ENCODE measurements around the gene ZSWIM3.

Gene ZSWIM3

DNA sequence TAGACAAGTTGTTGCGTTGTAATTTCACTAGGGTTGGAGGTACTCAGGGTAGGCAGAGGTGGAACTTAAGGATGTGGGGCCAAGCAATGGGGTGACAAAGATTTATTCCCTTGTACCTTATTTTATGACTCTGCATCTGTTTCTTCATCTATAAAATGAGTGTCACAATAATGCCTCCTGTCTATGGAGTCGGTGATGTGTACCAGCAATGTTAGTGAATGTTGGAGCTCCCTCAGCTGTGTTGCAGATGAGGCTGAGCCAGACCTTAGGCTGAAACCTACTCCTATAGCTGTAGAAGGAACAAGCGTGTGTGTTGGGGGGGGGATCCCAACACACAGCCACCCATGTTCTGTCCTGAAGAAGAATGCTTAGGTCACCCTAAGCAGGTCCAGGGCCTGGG is 40.5 kb upstream of the ZSWIM3 start:
- TF ChIP-seq, protein P1, sequence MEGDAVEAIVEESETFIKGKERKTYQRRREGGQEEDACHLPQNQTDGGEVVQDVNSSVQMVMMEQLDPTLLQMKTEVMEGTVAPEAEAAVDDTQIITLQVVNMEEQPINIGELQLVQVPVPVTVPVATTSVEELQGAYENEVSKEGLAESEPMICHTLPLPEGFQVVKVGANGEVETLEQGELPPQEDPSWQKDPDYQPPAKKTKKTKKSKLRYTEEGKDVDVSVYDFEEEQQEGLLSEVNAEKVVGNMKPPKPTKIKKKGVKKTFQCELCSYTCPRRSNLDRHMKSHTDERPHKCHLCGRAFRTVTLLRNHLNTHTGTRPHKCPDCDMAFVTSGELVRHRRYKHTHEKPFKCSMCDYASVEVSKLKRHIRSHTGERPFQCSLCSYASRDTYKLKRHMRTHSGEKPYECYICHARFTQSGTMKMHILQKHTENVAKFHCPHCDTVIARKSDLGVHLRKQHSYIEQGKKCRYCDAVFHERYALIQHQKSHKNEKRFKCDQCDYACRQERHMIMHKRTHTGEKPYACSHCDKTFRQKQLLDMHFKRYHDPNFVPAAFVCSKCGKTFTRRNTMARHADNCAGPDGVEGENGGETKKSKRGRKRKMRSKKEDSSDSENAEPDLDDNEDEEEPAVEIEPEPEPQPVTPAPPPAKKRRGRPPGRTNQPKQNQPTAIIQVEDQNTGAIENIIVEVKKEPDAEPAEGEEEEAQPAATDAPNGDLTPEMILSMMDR (conservative IDR thresholded peaks at IDR 0.05) = no peak
- TF ChIP-seq ZFX (IDR thresholded peaks at IDR 0.05) = no peak
- H3K27ac ChIP-seq = no peak overlapping the region

DNA sequence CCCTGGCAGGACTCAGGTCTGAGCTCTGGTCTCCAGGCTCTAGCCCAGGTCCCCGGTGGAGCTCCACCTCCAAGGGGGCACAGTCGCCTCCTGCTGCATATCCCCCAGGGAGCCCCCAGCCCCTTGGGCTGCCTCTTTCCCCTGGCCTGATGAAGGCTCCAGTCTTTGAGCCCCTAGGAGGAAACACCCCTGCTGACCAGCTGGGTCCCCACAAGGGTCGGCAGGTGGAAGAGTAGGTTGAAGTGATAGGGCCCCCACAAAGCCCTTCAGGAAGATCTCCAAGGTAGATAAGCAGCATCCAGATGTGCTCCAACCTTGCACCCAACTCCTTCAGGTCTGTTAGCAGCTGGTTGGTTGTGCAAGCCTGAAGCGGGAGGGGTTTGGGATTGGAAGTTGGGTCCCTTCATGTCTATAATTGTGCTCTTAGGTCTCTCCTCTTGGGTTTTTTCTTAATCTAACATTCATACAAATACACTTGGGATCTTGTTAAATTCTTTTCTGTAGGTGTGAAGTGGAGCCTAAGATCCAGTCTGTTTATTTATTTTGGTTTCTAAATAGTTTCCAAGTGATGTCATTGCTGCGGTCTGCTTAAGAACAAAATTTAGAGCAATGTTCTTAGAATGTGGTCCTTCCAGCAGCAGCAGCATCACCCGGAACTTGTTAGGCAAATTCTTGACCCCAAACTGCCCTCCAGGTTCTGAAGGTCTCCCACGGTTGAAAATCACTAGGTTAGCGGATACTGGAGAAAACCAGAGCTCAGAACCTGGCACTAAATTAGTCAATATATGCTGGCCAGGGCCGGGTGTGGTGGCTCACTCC is 39.8 kb upstream of the ZSWIM3 start:
- TF ChIP-seq, protein P1 (conservative IDR thresholded peaks at IDR 0.05) = no peak
- no peak for TF ChIP-seq ZFX (IDR thresholded peaks at IDR 0.05)
- no peak overlapping the region for H3K27ac ChIP-seq

DNA sequence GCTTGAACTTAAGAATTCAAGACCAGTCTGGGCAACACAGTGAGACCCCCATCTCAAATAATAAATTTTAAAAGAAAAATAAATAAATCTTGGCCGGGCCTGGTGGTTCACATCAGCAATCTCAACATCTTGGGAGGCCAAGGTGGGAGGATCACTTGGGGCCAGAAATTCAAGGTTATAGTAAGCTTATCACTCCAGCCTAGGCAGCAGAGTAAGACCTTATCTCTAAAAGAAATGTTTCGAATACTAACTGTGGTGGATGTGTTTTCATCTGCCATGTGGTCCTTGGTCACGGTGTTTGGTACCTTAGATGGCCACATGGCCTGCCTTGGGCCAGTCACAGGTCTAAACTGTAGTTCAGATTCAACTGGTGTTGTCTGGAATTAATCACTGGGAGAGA is 39.2 kb upstream of the ZSWIM3 start:
- no peak for TF ChIP-seq ZFX (IDR thresholded peaks at IDR 0.05)
- TF ChIP-seq, protein P1 (conservative IDR thresholded peaks at IDR 0.05) = no peak
- H3K27ac ChIP-seq = no peak overlapping the region

DNA sequence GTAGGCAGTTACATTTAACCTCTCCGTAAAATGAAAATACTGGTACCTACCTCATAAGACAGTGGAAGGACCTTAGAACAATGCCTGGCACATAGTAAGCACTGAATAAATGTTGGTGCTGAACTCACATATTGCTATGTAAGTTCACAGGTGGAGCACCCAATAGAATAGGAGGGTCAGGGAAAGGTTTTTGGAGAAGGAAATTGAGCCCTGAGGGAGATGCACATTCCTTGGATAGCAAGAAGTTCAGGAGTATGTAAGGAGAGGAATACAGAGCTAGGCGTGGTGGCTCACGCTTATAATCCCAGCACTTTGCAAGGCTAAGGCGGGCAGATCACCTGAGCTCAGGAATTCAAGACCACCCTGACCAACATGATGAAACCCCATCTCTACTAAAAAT is 37.9 kb upstream of the ZSWIM3 start:
- TF ChIP-seq, protein P1 (conservative IDR thresholded peaks at IDR 0.05) = no peak
- no peak for TF ChIP-seq ZFX (IDR thresholded peaks at IDR 0.05)
- no peak overlapping the region for H3K27ac ChIP-seq

DNA sequence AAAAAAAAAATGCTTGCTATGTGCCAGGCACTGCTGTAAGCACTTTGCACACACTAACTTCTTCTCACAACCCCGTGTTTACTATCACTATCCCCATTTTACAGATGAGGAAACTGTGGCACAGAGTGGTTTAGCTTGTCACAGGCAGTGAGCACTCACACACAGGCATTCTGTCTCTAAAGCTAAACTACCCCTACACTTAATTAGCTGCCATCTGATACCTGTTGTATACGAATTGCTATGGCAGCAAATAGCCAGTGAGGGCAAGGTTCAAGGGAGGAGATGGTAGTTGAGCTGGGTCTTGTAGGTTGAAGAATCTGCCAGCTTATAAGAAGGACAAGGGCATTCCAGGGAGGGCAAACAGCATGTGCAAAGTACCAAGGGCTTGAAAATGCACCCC is 35.5 kb upstream of the ZSWIM3 start:
- H3K27ac ChIP-seq = no peak overlapping the region
- TF ChIP-seq, protein P1 (conservative IDR thresholded peaks at IDR 0.05) = no peak

DNA sequence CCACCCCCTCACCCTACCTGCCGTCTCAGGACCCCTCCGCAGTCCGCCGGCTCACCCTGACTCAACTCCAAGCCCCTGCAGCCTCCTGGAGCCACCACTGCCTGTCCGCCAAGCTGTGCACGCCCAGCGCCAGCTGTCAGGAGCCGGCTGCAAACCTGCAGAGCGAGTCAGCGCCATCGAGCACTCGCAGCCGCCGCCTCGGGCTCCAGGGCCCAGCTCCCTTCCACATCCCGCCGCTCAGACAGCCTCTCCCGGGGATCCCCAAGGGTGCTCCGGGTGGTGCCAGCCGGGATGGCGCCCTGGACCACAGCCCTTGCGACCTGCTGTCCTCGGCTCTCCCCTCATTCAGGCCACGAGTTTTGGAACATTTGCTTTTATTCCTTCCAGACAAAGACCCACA is 34.6 kb upstream of the ZSWIM3 start:
- no peak for TF ChIP-seq ZFX (IDR thresholded peaks at IDR 0.05)
- TF ChIP-seq, protein P1 (conservative IDR thresholded peaks at IDR 0.05) = no peak
- H3K27ac ChIP-seq = no peak overlapping the region

DNA sequence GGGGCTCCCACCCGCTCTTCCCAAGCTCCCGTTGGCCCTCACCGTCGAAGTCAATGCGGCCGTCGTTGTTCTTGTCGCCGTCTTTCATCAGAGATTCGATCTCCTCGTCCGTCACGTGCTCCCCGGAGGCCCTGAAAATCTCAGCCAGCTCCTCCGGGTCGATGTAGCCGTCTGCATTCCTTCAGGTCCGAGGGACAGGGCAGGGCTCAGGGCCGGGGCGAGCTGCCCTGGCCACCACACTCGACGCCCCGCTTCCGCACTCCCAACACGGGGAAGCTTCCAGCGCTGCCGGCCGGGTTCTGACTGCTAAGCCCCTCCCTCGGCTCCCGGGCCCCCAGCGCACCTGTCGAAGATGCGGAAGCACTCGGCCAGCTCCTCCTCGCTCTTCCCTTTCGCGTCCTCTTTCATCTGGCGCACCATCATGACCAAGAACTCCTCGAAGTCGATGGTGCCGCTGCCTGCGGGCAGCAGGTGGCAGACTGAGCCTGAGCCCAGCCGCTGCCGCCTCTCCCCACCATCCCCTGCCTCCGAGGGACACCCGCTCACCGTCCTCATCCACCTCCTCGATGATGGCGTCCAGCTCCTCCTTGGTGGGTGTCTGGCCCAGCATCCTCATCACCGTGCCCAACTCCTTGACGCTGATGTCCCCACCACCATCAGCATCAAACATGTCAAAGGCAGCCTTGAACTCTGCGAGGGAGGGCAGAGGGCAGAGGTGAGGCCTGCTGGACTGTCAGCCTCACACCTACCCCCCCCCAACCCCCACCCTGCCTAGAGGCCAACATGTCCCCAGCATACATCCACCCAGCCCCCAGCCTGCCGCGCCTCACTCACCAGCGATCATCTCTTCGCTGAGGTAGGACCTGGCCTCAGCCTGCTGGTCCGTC is 33.2 kb upstream of the ZSWIM3 start:
- no peak overlapping the region for H3K27ac ChIP-seq
- TF ChIP-seq ZFX (IDR thresholded peaks at IDR 0.05) = no peak
- TF ChIP-seq, protein P1 (conservative IDR thresholded peaks at IDR 0.05) = no peak; the same call in 1 of the 2 replicates

All from C4-2B (cell line).